Panc1 (cell line): ENCODE results near the gene PKP1.

Experiments
- POLR2AphosphoS5 ChIP-seq: IDR thresholded peaks from 2 replicates; pipeline ENCODE4 v1.6.1; 2012; ENCODE audit warnings: mild to moderate bottlenecking, low read depth, low read length, moderate library complexity
- SIN3A ChIP-seq: IDR thresholded peaks from 2 replicates; pipeline ENCODE4 v1.6.1; 2012; ENCODE audit warnings: low read depth, mild to moderate bottlenecking, low read length, moderate library complexity, borderline replicate concordance; ENCODE audit not compliant: insufficient read depth
- TF ChIP-seq, protein P1 (sequence below): fragments of 450-650 bp; IDR thresholded peaks from 2 replicates; pipeline ENCODE4 v1.5.1; 2017; ENCODE audit warnings: mild to moderate bottlenecking

DNA sequence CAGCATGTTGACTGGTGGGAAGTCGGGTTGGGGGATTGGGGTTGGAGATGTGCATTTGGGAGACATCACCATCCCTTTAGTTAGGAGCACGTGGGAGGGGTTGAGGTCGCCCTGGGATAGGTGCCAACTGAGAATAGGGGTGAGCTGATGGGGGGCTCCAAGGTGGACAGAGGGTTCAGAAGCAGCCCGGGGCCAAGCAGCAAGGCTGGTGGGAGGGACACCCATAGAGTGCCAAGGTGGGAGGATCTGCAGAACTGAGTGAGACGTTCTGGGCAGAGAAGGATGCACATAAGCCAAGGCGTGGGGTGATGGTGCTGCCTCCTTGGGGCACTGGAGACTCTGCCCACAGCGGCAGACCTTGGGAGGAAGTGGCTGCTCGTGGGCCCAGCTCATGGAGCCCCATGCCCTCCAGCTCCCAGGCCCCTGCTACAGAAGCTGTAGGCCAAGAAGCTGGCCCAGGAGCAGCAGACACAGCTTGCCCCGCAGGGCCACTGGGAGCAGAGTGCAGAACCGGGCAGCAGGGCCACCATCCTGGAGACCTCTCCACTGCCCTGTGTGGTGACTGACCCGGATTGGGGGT, 31.4 kb upstream of the PKP1 start:
- TF ChIP-seq, protein P1, sequence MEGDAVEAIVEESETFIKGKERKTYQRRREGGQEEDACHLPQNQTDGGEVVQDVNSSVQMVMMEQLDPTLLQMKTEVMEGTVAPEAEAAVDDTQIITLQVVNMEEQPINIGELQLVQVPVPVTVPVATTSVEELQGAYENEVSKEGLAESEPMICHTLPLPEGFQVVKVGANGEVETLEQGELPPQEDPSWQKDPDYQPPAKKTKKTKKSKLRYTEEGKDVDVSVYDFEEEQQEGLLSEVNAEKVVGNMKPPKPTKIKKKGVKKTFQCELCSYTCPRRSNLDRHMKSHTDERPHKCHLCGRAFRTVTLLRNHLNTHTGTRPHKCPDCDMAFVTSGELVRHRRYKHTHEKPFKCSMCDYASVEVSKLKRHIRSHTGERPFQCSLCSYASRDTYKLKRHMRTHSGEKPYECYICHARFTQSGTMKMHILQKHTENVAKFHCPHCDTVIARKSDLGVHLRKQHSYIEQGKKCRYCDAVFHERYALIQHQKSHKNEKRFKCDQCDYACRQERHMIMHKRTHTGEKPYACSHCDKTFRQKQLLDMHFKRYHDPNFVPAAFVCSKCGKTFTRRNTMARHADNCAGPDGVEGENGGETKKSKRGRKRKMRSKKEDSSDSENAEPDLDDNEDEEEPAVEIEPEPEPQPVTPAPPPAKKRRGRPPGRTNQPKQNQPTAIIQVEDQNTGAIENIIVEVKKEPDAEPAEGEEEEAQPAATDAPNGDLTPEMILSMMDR: no peak
- no peak for TF ChIP-seq POLR2AphosphoS5
- TF ChIP-seq SIN3A: no peak
